HL-60 (cell line): Measurements from ENCODE around the gene LEKR1.

ENCODE experiments used
- DNase-seq, 2 experiments: peaks; one replicate each; pipeline ENCODE4 v3.0.0-alpha.2; 2010 to 2020; ENCODE audit warnings: low read depth in 1 of 2, low spot score in 1 of 2
- H3K27ac ChIP-seq: fragments of 250-450 bp; sonication (Bioruptor Pico); replicated peaks from 2 replicates; pipeline ENCODE4 v1.5.1; 2020; ENCODE audit warnings: mild to moderate bottlenecking, moderate library complexity
- H3K27me3 ChIP-seq: fragments of 250-450 bp; sonication (Bioruptor Pico); 2 replicates; pipeline ENCODE4 v1.5.1; 2021; ENCODE audit warnings: mild to moderate bottlenecking, moderate library complexity; ENCODE audit not compliant: insufficient read depth, poor library complexity, severe bottlenecking
- H3K4me3 ChIP-seq: replicated peaks from 2 replicates; pipeline ENCODE4 v1.5.1; 2011; ENCODE audit warnings: mild to moderate bottlenecking, control low read depth, low read length; ENCODE audit not compliant: insufficient read depth
- CTCF ChIP-seq: IDR thresholded peaks from one replicate; pipeline ENCODE4 v1.5.1; 2011; ENCODE audit warnings: low read length, control low read depth, inconsistent platforms; ENCODE audit not compliant: insufficient read depth
- GABPA ChIP-seq: IDR thresholded peaks from 2 replicates; pipeline ENCODE4 v1.6.1; 2012; ENCODE audit warnings: low read depth
- POLR2AphosphoS5 ChIP-seq: IDR thresholded peaks from 2 replicates; pipeline ENCODE4 v1.6.1; 2012; ENCODE audit warnings: low read depth
- REST ChIP-seq: IDR thresholded peaks from 2 replicates; pipeline ENCODE4 v1.6.1; 2012; ENCODE audit warnings: low read depth; ENCODE audit not compliant: insufficient replicate concordance
- SPI1 ChIP-seq: IDR thresholded peaks from 2 replicates; pipeline ENCODE4 v1.6.1; 2012; ENCODE audit warnings: low read depth, mild to moderate bottlenecking, borderline replicate concordance

LEKR1 gene

GRCh38 chr3:157051591-157051990 lies 225.4 kb downstream of the LEKR1 start:
- TF ChIP-seq POLR2AphosphoS5 = no peak
- no peak for TF ChIP-seq GABPA
- TF ChIP-seq SPI1 = no peak
- no peak for TF ChIP-seq REST
- TF ChIP-seq CTCF = no peak
- no peak for DNase-seq
- Histone ChIP-seq H3K27me3 (no peaks in the 10 kb centered on the region), H3K27ac (no peak overlapping the region), H3K4me3 (no peak overlapping the region)

- TF ChIP-seq CTCF (no peak), POLR2AphosphoS5 (no peak)
- no peak for DNase-seq
- Histone ChIP-seq H3K27ac (no peak overlapping the region), H3K27me3 (no peaks in the 10 kb centered on the region), H3K4me3 (no peak overlapping the region)
Observed at GRCh38 chr3:157056035-157056434, 229.9 kb downstream of the LEKR1 start.

- H3K27me3 ChIP-seq = no peaks in the 10 kb centered on the region
- H3K4me3 ChIP-seq = no peak overlapping the region
- TF ChIP-seq POLR2AphosphoS5 = no peak
- no peak for TF ChIP-seq SPI1
- no peak for TF ChIP-seq CTCF
- no peak for TF ChIP-seq REST
- TF ChIP-seq GABPA = no peak
- DNase-seq = no peak
- no peak overlapping the region for H3K27ac ChIP-seq
Observed at GRCh38 chr3:157058392-157059071, 232.4 kb downstream of the LEKR1 start.

- no peak for DNase-seq
- no peak overlapping the region for H3K27ac ChIP-seq
- TF ChIP-seq REST (no peak), POLR2AphosphoS5 (no peak), GABPA (no peak), SPI1 (no peak), CTCF (no peak)
- H3K4me3 ChIP-seq = no peak overlapping the region
- H3K27me3 ChIP-seq = no peaks in the 10 kb centered on the region
Observed at GRCh38 chr3:157059181-157059580, 233.0 kb downstream of the LEKR1 start.
